ENCODE data around the gene BRINP3.

Gene BRINP3

GRCh38 chr1:190119683-190120082 is 358.0 kb downstream of the BRINP3 start:
- H3K4me1 Mint-ChIP-seq (ENCODE audit: low read depth), result no peaks in the 10 kb centered on the region
- peaks cover 3% of the 10 kb centered on the region for H3K9me3 Mint-ChIP-seq
- H3K27ac Mint-ChIP-seq, result no peak overlapping the region
- no peaks in the 10 kb centered on the region for H3K36me3 Mint-ChIP-seq (ENCODE audit: low read depth)
- no peak overlapping the region for H3K4me3 Mint-ChIP-seq
- H3K27me3 Mint-ChIP-seq (ENCODE audit: low read depth), result no peaks in the 10 kb centered on the region

GRCh38 chr1:190116921-190117320 is 360.7 kb downstream of the BRINP3 start:
- Mint-ChIP-seq H3K4me1 (ENCODE audit: low read depth) (no peaks in the 10 kb centered on the region), H3K36me3 (ENCODE audit: low read depth) (no peaks in the 10 kb centered on the region), H3K27me3 (ENCODE audit: low read depth) (no peaks in the 10 kb centered on the region), H3K4me3 (no peak overlapping the region), H3K9me3 (peaks cover 7% of the 10 kb centered on the region), H3K27ac (no peak overlapping the region)

- Mint-ChIP-seq H3K4me3 (no peak overlapping the region), H3K9me3 (no peaks in the 10 kb centered on the region), H3K27me3 (ENCODE audit: low read depth) (no peaks in the 10 kb centered on the region)
Observed at GRCh38 chr1:190104961-190105360, 372.7 kb downstream of the BRINP3 start.

DNA sequence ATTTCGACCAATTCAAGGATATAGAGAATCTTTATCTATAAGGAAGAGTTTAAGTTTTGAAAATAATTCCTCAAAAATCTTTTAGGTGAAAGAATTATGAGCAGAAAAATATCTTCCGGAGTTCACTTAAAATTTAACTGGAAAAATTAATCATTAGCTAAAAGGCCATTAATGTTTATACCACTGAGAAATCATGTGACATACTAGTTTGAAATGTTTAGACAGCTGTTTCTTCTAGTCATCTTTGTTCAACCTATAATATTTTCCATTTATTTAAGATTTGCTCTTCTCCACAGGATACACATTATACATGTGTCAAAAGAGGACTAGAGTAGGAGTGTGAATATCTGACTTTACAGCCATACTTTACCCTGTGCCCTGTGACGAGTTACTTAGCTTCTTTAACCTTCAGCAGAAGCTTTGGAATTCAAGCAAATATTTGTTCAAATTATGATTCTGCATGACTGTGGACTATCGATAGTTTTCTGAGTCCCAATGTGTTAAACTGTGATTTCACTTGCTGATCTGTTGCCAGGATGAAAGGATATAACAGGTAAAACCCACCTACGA is 374.8 kb downstream of the BRINP3 start:
- H3K27ac Mint-ChIP-seq, result no peak overlapping the region
- no peaks in the 10 kb centered on the region for H3K9me3 Mint-ChIP-seq
- no peak overlapping the region for H3K4me3 Mint-ChIP-seq
- no peaks in the 10 kb centered on the region for H3K27me3 Mint-ChIP-seq (ENCODE audit: low read depth)
- H3K36me3 Mint-ChIP-seq (ENCODE audit: low read depth), result no peaks in the 10 kb centered on the region
- no peaks in the 10 kb centered on the region for H3K4me1 Mint-ChIP-seq (ENCODE audit: low read depth)

More at GRCh38 chr1:190104961-190105360, 372.7 kb downstream of the BRINP3 start:
- Mint-ChIP-seq H3K4me1 (ENCODE audit: low read depth) (no peaks in the 10 kb centered on the region), H3K36me3 (ENCODE audit: low read depth) (no peaks in the 10 kb centered on the region), H3K27ac (no peak overlapping the region)

- H3K4me3 Mint-ChIP-seq, result no peak overlapping the region
- no peak overlapping the region for H3K27ac Mint-ChIP-seq
- H3K27me3 Mint-ChIP-seq (ENCODE audit: low read depth), result no peaks in the 10 kb centered on the region
- H3K9me3 Mint-ChIP-seq, result no peaks in the 10 kb centered on the region
- H3K4me1 Mint-ChIP-seq (ENCODE audit: low read depth), result no peaks in the 10 kb centered on the region
- no peaks in the 10 kb centered on the region for H3K36me3 Mint-ChIP-seq (ENCODE audit: low read depth)
Observed at GRCh38 chr1:190101756-190102155, 375.9 kb downstream of the BRINP3 start.

DNA sequence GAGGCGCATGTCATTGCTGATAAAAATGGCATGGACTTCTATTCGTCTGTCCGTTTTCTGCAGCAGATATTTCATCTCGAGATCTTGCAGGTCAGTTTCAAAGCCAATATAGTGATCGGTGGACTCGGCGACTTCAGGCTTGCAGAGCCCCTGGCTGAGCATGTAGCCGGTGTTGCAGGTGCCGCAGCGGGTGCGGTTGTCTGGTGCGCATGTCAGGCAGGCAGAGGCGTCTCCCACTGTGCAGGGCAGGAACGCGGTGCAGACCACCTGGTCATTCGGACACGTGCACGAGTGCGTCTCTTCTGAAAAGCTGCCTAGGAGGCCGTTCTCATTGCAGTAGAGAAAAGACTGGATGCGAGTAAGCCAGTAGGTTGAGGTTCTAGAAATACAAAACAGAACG is 378.9 kb downstream of the BRINP3 start:
- Mint-ChIP-seq H3K4me3 (no peak overlapping the region), H3K4me1 (ENCODE audit: low read depth) (no peaks in the 10 kb centered on the region), H3K27me3 (ENCODE audit: low read depth) (no peaks in the 10 kb centered on the region), H3K27ac (no peak overlapping the region), H3K36me3 (ENCODE audit: low read depth) (no peaks in the 10 kb centered on the region), H3K9me3 (no peaks in the 10 kb centered on the region)

- Mint-ChIP-seq H3K4me1 (ENCODE audit: low read depth) (no peaks in the 10 kb centered on the region), H3K9me3 (no peaks in the 10 kb centered on the region)
Observed at GRCh38 chr1:190098107-190098506, 379.6 kb downstream of the BRINP3 start.

GRCh38 chr1:190095596-190095995 is 382.1 kb downstream of the BRINP3 start:
- H3K4me3 Mint-ChIP-seq, result no peak overlapping the region
- no peaks in the 10 kb centered on the region for H3K4me1 Mint-ChIP-seq (ENCODE audit: low read depth)
- no peaks in the 10 kb centered on the region for H3K27me3 Mint-ChIP-seq (ENCODE audit: low read depth)
- H3K36me3 Mint-ChIP-seq (ENCODE audit: low read depth), result no peaks in the 10 kb centered on the region
- no peaks in the 10 kb centered on the region for H3K9me3 Mint-ChIP-seq
- H3K27ac Mint-ChIP-seq, result no peak overlapping the region

More at GRCh38 chr1:190098107-190098506, 379.6 kb downstream of the BRINP3 start:
- H3K36me3 Mint-ChIP-seq (ENCODE audit: low read depth), result no peaks in the 10 kb centered on the region
- no peaks in the 10 kb centered on the region for H3K27me3 Mint-ChIP-seq (ENCODE audit: low read depth)
- H3K4me3 Mint-ChIP-seq, result no peak overlapping the region
- no peak overlapping the region for H3K27ac Mint-ChIP-seq

DNA sequence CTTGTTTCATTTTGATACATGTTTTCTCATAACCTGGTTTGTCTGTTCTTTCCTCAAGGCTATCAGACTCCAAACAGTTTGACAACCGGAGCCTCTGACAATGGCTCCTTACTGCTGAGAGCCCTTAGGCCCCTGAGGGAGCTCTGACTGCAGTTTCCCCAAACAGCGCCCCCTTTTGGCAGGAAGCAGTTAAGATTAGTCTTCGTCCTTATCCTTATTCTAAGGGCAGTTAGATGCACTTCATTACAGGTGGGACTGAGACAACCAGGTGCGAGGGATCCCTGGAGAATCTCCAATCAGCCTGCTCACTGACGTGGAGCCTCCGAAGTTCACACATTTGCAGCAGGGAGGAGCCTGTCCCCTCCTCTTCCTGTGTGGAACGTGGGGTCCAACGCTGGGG is 393.1 kb downstream of the BRINP3 start:
- no peaks in the 10 kb centered on the region for H3K9me3 Mint-ChIP-seq
- H3K36me3 Mint-ChIP-seq (ENCODE audit: low read depth), result no peaks in the 10 kb centered on the region
- H3K4me3 Mint-ChIP-seq, result no peak overlapping the region
- H3K27ac Mint-ChIP-seq, result no peak overlapping the region
- no peaks in the 10 kb centered on the region for H3K27me3 Mint-ChIP-seq (ENCODE audit: low read depth)
- H3K4me1 Mint-ChIP-seq (ENCODE audit: low read depth), result no peaks in the 10 kb centered on the region

GRCh38 chr1:190068304-190068703 is 409.4 kb downstream of the BRINP3 start:
- Mint-ChIP-seq H3K27me3 (ENCODE audit: low read depth) (no peaks in the 10 kb centered on the region), H3K9me3 (peaks cover 7% of the 10 kb centered on the region), H3K4me1 (ENCODE audit: low read depth) (no peaks in the 10 kb centered on the region), H3K4me3 (no peak overlapping the region), H3K36me3 (ENCODE audit: low read depth) (no peaks in the 10 kb centered on the region), H3K27ac (no peak overlapping the region)

- Mint-ChIP-seq H3K4me1 (ENCODE audit: low read depth) (no peaks in the 10 kb centered on the region), H3K4me3 (no peak overlapping the region), H3K9me3 (no peaks in the 10 kb centered on the region), H3K36me3 (ENCODE audit: low read depth) (no peaks in the 10 kb centered on the region), H3K27me3 (ENCODE audit: low read depth) (no peaks in the 10 kb centered on the region), H3K27ac (no peak overlapping the region)
Observed at GRCh38 chr1:190067592-190067991, 410.1 kb downstream of the BRINP3 start.

DNA sequence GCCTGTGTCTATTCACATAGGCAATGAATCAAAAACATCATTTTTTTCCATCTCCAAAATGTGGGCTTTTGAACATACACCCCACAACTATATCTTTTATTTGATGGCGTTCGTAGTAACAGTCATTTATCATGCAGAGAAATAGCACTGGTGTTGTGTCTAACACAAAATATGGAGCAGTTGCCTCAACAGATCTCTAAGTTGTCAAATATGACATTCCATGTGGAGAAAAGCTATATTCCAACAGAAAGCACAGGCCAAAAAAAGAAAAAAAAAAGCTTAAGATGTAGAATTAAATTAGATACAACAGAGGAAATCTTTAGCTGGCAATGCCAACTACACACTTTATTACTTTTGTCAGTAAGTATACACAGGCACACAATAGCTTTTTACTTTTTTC is 411.7 kb downstream of the BRINP3 start:
- Mint-ChIP-seq H3K27ac (no peak overlapping the region), H3K4me3 (no peak overlapping the region), H3K27me3 (ENCODE audit: low read depth) (no peaks in the 10 kb centered on the region), H3K36me3 (ENCODE audit: low read depth) (no peaks in the 10 kb centered on the region), H3K9me3 (no peaks in the 10 kb centered on the region), H3K4me1 (ENCODE audit: low read depth) (no peaks in the 10 kb centered on the region)

DNA sequence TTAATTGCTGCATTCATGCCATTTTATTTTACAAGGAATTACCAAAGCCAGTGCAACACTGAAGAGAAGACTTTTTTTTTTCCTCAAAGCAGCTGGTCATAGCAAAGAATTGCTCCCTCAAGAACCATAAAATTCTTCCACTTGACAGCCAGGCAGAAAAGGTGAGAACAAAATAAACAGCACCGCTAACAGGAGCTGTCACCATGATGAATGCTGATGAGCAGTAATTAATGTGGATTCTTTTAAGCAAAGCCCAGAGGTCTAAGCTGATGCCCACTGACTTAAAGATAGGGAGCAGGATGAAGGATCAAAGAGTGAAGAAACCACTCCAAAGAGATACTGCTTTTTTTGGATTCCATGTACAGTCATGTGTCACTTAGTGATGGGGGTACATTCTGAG is 428.4 kb downstream of the BRINP3 start:
- no peak overlapping the region for H3K27ac Mint-ChIP-seq
- H3K27me3 Mint-ChIP-seq (ENCODE audit: low read depth), result no peaks in the 10 kb centered on the region
- peaks cover 3% of the 10 kb centered on the region for H3K9me3 Mint-ChIP-seq
- no peaks in the 10 kb centered on the region for H3K36me3 Mint-ChIP-seq (ENCODE audit: low read depth)
- H3K4me3 Mint-ChIP-seq, result no peak overlapping the region
- no peaks in the 10 kb centered on the region for H3K4me1 Mint-ChIP-seq (ENCODE audit: low read depth)
